HFF-Myc (cell line): Measurements from ENCODE around the gene NOS1.

Source experiments
- DNase-seq: peaks from one replicate; pipeline ENCODE4 v3.0.0-alpha.2; 2011; ENCODE audit warnings: low read depth; ENCODE audit errors: extremely low read depth
- H3K4me3 ChIP-seq: replicated peaks from 2 replicates; pipeline ENCODE4 v1.5.1; 2011; ENCODE audit warnings: low read depth, mild to moderate bottlenecking, control low read depth, low read length
- CTCF ChIP-seq: IDR thresholded peaks from 2 replicates; pipeline ENCODE4 v1.5.1; 2012; ENCODE audit warnings: mild to moderate bottlenecking, low read depth, low read length, control low read depth; ENCODE audit errors: missing control alignments

Gene NOS1

GRCh38 chr12:117236456-117237001, 124.9 kb downstream of the NOS1 start:
- no peak overlapping the region for H3K4me3 ChIP-seq
- DNase-seq: no peak
- peak; percentile 91 for TF ChIP-seq CTCF

- TF ChIP-seq CTCF: no peak
- H3K4me3 ChIP-seq: no peak overlapping the region
- no peak for DNase-seq
Measured at GRCh38 chr12:117235261-117235660, 126.2 kb downstream of the NOS1 start.

- no peak overlapping the region for H3K4me3 ChIP-seq
- TF ChIP-seq CTCF: no peak
- no peak for DNase-seq
Measured at GRCh38 chr12:117234441-117234840, 127.0 kb downstream of the NOS1 start.

GRCh38 chr12:117231750-117232149, 129.7 kb downstream of the NOS1 start:
- no peak for DNase-seq

GRCh38 chr12:117228239-117228638, 133.2 kb downstream of the NOS1 start:
- no peak for TF ChIP-seq CTCF
- H3K4me3 ChIP-seq: no peak overlapping the region
- DNase-seq: no peak

More at GRCh38 chr12:117231750-117232149, 129.7 kb downstream of the NOS1 start:
- peak; percentile 12 for TF ChIP-seq CTCF
- H3K4me3 ChIP-seq: no peak overlapping the region

GRCh38 chr12:117227000-117227653, 134.3 kb downstream of the NOS1 start:
- no peak for TF ChIP-seq CTCF
- DNase-seq: no peak

More at GRCh38 chr12:117227000-117227653, 134.3 kb downstream of the NOS1 start:
- no peak overlapping the region for H3K4me3 ChIP-seq
